Measurements from ENCODE around the gene LRP1B.

DNA sequence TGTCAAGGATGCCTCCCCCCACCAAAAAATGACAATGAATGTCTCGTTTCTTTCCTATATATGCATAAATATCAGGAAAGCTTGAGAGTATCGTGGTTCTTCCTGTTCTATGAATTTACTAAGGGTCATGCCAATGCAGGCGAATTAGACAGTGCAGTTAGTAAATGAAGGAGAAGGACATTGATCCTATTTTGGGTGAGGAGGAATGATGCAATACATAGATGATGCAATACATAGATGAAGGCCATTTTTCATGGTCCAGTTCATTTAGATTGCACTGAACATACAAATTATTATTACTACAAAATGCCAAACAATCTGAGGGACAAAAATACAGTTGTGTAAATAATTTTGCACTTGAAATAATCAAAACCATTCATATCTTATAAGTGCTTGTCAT lies 1265.0 kb downstream of the LRP1B start:
- TF ChIP-seq ZNF274 (IDR thresholded peaks at IDR 0.05; ENCODE audit: low read depth, low read length) (no peak), YY1 (IDR thresholded peaks at IDR 0.05; ENCODE audit: insufficient read depth, insufficient read length) (no peak)

Measured in NT2/D1 (cell line).